ENCODE measurements around the gene ZFYVE1.

- TF ChIP-seq POLR2AphosphoS5 (IDR thresholded peaks at IDR 0.05; ENCODE audit: insufficient read depth, low read depth, low read length): no peak
- no peak for TF ChIP-seq EZH2 (IDR thresholded peaks at IDR 0.05; ENCODE audit: borderline replicate concordance, low read depth, low read length, severe bottlenecking)
- no peak for TF ChIP-seq CTCF (IDR thresholded peaks at IDR 0.05; ENCODE audit: extremely low read depth in 1 of 2, insufficient read depth in 1 of 2, low read depth in 1 of 2, low read length in 2 of 2)
- TF ChIP-seq GATA2 (IDR thresholded peaks at IDR 0.05; ENCODE audit: insufficient read depth, insufficient read length, low read depth, low read length): no peak
- no peak for TF ChIP-seq POLR2A (IDR thresholded peaks at IDR 0.05; ENCODE audit: low read depth, low read length)
- TF ChIP-seq MAX (IDR thresholded peaks at IDR 0.05; ENCODE audit: insufficient read depth, insufficient read length): no peak
- TF ChIP-seq FOS (IDR thresholded peaks at IDR 0.05; ENCODE audit: borderline replicate concordance, insufficient read depth, low read length): no peak
- TF ChIP-seq JUN (IDR thresholded peaks at IDR 0.05; ENCODE audit: borderline replicate concordance, insufficient read depth, insufficient read length, low read depth): no peak
These were observed 84.0 kb downstream of the ZFYVE1 start for GRCh38 chr14:72942934-72943333.
